ENCODE results near the gene CYSTM1. TPM values are rescaled to one million over a fixed set of nuclear protein-coding genes. Genes with fewer than 3 reads are reported as not detected.

CYSTM1 gene
- total and polyA plus RNA-seq, 7 experiments from 2014 or later, result 1.6 to 11.1 (median 3.5) TPM

Other genes with a start within 250 kb of the CYSTM1 start
- gene NRG2, start 131.9 kb upstream of the CYSTM1 start, total RNA-seq, result under 1 TPM in 3 of 5 experiments, not detected in 2; 0.11 to 0.22 (median 0.13) TPM
- under 1 TPM in 1 of 2 donors, not detected in 1; 0.05 TPM for gene NRG2, start 131.9 kb upstream of the CYSTM1 start, polyA plus RNA-seq
- 10 to 100 TPM; 11.6 to 33.5 (median 13.9) TPM for gene PURA, start 61.1 kb upstream of the CYSTM1 start, total RNA-seq
- 1 to 10 TPM; 3.1 to 4.7 TPM for gene PURA, start 61.1 kb upstream of the CYSTM1 start, polyA plus RNA-seq
- 10 to 100 TPM in 2 of 5 experiments, 1 to 10 TPM in 3; 4.6 to 15.4 (median 5.1) TPM for gene IGIP, start 49.3 kb upstream of the CYSTM1 start, total RNA-seq
- gene IGIP, start 49.3 kb upstream of the CYSTM1 start, polyA plus RNA-seq, result 1 to 10 TPM in 1 of 2 donors, under 1 TPM in 1; 0.59 to 1.0 TPM
- 10 to 100 TPM; 24.8 to 52.7 (median 28.2) TPM for gene PFDN1, start 127.9 kb downstream of the CYSTM1 start, total RNA-seq
- 100 to 1,000 TPM; 126 to 139 TPM for gene PFDN1, start 127.9 kb downstream of the CYSTM1 start, polyA plus RNA-seq
- gene HBEGF, start 171.4 kb downstream of the CYSTM1 start, total RNA-seq, result 10 to 100 TPM in 3 of 5 experiments, under 1 TPM in 2; 0.35 to 95.5 (median 11.6) TPM
- not detected for gene HBEGF, start 171.4 kb downstream of the CYSTM1 start, polyA plus RNA-seq
- gene SLC4A9, start 185.0 kb downstream of the CYSTM1 start, total RNA-seq, result under 1 TPM in 3 of 5 experiments, not detected in 2; 0.13 to 0.96 (median 0.34) TPM
- gene SLC4A9, start 185.0 kb downstream of the CYSTM1 start, polyA plus RNA-seq, result not detected
- 100 to 1,000 TPM; 145 to 240 (median 217) TPM for gene ANKHD1, start 226.6 kb downstream of the CYSTM1 start, total RNA-seq
- gene ANKHD1, start 226.6 kb downstream of the CYSTM1 start, polyA plus RNA-seq, result 10 to 100 TPM; 63.1 to 87.1 TPM

Measured in naive thymus-derived CD4-positive, alpha-beta T cell (primary cell).